ENCODE data around the gene MRPL55. TPM values are rescaled to one million over a fixed set of nuclear protein-coding genes. Genes with fewer than 3 reads are reported as not detected.
A peak's percentile ranks its signal among the peaks of the same experiment; 100 is the strongest.

The MRPL55 gene
- total RNA-seq, 6 experiments from 2014 or later: 24.2 to 75.9 (median 38.0) TPM

- no peak for DNase-seq
- Histone ChIP-seq H3K4me1 (peaks cover 0 to 11% (median 3%) of the 10 kb centered on the region in 4 donors), H3K36me3 (no peaks in the 10 kb centered on the region), H3K9me3 (no peaks in the 10 kb centered on the region), H3K4me3 (no peak overlapping the region), H3K27me3 (no peaks in the 10 kb centered on the region), H3K27ac (no peak overlapping the region)
- 93% methylated on average over 3 of the region's 7 CpGs for WGBS (ENCODE audit: insufficient coverage, low coverage, low lambda C conversion rate, missing lambda C conversion rate)
- no peak for ATAC-seq
- intact Hi-C loops (cut with DNase I): no loop called here
- TF ChIP-seq, protein P1, sequence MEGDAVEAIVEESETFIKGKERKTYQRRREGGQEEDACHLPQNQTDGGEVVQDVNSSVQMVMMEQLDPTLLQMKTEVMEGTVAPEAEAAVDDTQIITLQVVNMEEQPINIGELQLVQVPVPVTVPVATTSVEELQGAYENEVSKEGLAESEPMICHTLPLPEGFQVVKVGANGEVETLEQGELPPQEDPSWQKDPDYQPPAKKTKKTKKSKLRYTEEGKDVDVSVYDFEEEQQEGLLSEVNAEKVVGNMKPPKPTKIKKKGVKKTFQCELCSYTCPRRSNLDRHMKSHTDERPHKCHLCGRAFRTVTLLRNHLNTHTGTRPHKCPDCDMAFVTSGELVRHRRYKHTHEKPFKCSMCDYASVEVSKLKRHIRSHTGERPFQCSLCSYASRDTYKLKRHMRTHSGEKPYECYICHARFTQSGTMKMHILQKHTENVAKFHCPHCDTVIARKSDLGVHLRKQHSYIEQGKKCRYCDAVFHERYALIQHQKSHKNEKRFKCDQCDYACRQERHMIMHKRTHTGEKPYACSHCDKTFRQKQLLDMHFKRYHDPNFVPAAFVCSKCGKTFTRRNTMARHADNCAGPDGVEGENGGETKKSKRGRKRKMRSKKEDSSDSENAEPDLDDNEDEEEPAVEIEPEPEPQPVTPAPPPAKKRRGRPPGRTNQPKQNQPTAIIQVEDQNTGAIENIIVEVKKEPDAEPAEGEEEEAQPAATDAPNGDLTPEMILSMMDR (IDR thresholded peaks at IDR 0.05): no peak
- TF ChIP-seq POLR2A (IDR thresholded peaks at IDR 0.05): no peak
Observed at GRCh38 chr1:228079013-228079412, 30.1 kb downstream of the MRPL55 start.

- intact Hi-C loops (cut with DNase I): no loop called here
- H3K27me3 ChIP-seq: no peaks in the 10 kb centered on the region
- no peak for TF ChIP-seq POLR2A (IDR thresholded peaks at IDR 0.05)
- TF ChIP-seq, protein P1 (IDR thresholded peaks at IDR 0.05): no peak
- H3K4me1 ChIP-seq: peaks cover 0 to 8% (median 3%) of the 10 kb centered on the region in 4 donors
- no peak for ATAC-seq
- WGBS (ENCODE audit: insufficient coverage, low coverage, low lambda C conversion rate, missing lambda C conversion rate): 21% methylated on average over 2 of the region's 10 CpGs
- H3K27ac ChIP-seq: no peak overlapping the region
- no peaks in the 10 kb centered on the region for H3K36me3 ChIP-seq
- no peak overlapping the region for H3K4me3 ChIP-seq
- no peaks in the 10 kb centered on the region for H3K9me3 ChIP-seq
- DNase-seq: no peak
Observed at GRCh38 chr1:228077565-228078330, 31.4 kb downstream of the MRPL55 start.

GRCh38 chr1:228076796-228077430 is 32.2 kb downstream of the MRPL55 start:
- intact Hi-C loops (cut with DNase I): no loop called here
- H3K9me3 ChIP-seq: no peaks in the 10 kb centered on the region
- 67% methylated on average over 4 of the region's 9 CpGs for WGBS (ENCODE audit: insufficient coverage, low coverage, low lambda C conversion rate, missing lambda C conversion rate)
- DNase-seq (peak in 1 of 3 donors; percentile 28), ATAC-seq (no peak)
- H3K27ac ChIP-seq: no peak overlapping the region
- no peaks in the 10 kb centered on the region for H3K36me3 ChIP-seq
- no peak overlapping the region for H3K4me3 ChIP-seq
- peaks cover 0 to 8% (median 3%) of the 10 kb centered on the region in 4 donors for H3K4me1 ChIP-seq
- no peaks in the 10 kb centered on the region for H3K27me3 ChIP-seq
- no peak for TF ChIP-seq POLR2A (IDR thresholded peaks at IDR 0.05)
- TF ChIP-seq, protein P1 (IDR thresholded peaks at IDR 0.05): no peak

- ATAC-seq (no peak), DNase-seq (no peak)
- H3K36me3 ChIP-seq: no peaks in the 10 kb centered on the region
- H3K27ac ChIP-seq: no peak overlapping the region
- TF ChIP-seq, protein P1 (IDR thresholded peaks at IDR 0.05): no peak
- TF ChIP-seq POLR2A (IDR thresholded peaks at IDR 0.05): no peak
- H3K9me3 ChIP-seq: no peaks in the 10 kb centered on the region
- H3K4me1 ChIP-seq: no peaks in the 10 kb centered on the region
- intact Hi-C loops (cut with DNase I): no loop called here
- WGBS (ENCODE audit: insufficient coverage, low coverage, low lambda C conversion rate, missing lambda C conversion rate): 79% methylated on average over 5 of the region's 9 CpGs
- H3K27me3 ChIP-seq: no peaks in the 10 kb centered on the region
- H3K4me3 ChIP-seq: no peak overlapping the region
Observed at GRCh38 chr1:228075801-228076271, 33.3 kb downstream of the MRPL55 start.
